H9 (cell line): ENCODE data around the gene CTDSPL. TPM values are rescaled to one million over a fixed set of nuclear protein-coding genes. Genes with fewer than 3 reads are reported as not detected.

Source experiments
- DNase-seq: peaks from one replicate; pipeline ENCODE4 v3.0.0-alpha.2; 2017
- H2AFZ ChIP-seq: one replicate; pipeline ENCODE4 v1.6.1; 2013; ENCODE audit warnings: mild to moderate bottlenecking, low read length, control low read depth, moderate library complexity
- H2AK5ac ChIP-seq: 2 replicates; pipeline ENCODE4 v1.6.1; 2013; ENCODE audit warnings: low read length, control low read depth, mixed read lengths; ENCODE audit not compliant: insufficient read length
- H2BK120ac ChIP-seq: one replicate; pipeline ENCODE4 v1.6.1; 2013; ENCODE audit warnings: low read depth, mild to moderate bottlenecking, low read length, control low read depth, inconsistent platforms; ENCODE audit not compliant: poor library complexity, severe bottlenecking
- H2BK12ac ChIP-seq: 2 replicates; pipeline ENCODE4 v1.6.1; 2013; ENCODE audit warnings: low read length, control low read depth, mixed read lengths, low read depth; ENCODE audit not compliant: insufficient read length
- H2BK15ac ChIP-seq: 2 replicates; pipeline ENCODE4 v1.6.1; 2013; ENCODE audit warnings: low read depth, low read length, control low read depth
- H2BK20ac ChIP-seq: one replicate; pipeline ENCODE4 v1.6.1; 2013; ENCODE audit warnings: low read depth, mild to moderate bottlenecking, low read length, control low read depth, inconsistent platforms; ENCODE audit not compliant: poor library complexity, severe bottlenecking
- H2BK5ac ChIP-seq: 2 replicates; pipeline ENCODE4 v1.6.1; 2013; ENCODE audit warnings: low read length, control low read depth, mixed read lengths; ENCODE audit not compliant: insufficient read length
- H3K14ac ChIP-seq: 2 replicates; pipeline ENCODE4 v1.6.1; 2013; ENCODE audit warnings: low read length, control low read depth; ENCODE audit not compliant: insufficient read depth
- H3K18ac ChIP-seq: 2 replicates; pipeline ENCODE4 v1.6.1; 2013; ENCODE audit warnings: low read depth, mild to moderate bottlenecking, mixed read lengths, low read length, control low read depth; ENCODE audit not compliant: insufficient read length
- H3K23ac ChIP-seq: 2 replicates; pipeline ENCODE4 v1.6.1; 2013; ENCODE audit warnings: low read length, control low read depth, mixed read lengths, low read depth; ENCODE audit not compliant: insufficient read length
- H3K23me2 ChIP-seq: 2 replicates; pipeline ENCODE4 v1.6.1; 2013; ENCODE audit warnings: low read depth, mild to moderate bottlenecking, mixed read lengths, low read length, control low read depth; ENCODE audit not compliant: insufficient read length, poor library complexity, severe bottlenecking
- H3K27ac ChIP-seq: 2 replicates; pipeline ENCODE4 v1.5.1; 2013; ENCODE audit warnings: low read length, control low read depth, mixed read lengths, low read depth; ENCODE audit not compliant: insufficient read length
- H3K27me3 ChIP-seq: 2 replicates; pipeline ENCODE4 v1.6.1; 2013; ENCODE audit warnings: low read length, control low read depth, inconsistent platforms; ENCODE audit not compliant: insufficient read depth
- H3K4ac ChIP-seq: 2 replicates; pipeline ENCODE4 v1.6.1; 2013; ENCODE audit warnings: low read depth, mild to moderate bottlenecking, control low read depth, inconsistent platforms, low read length, moderate library complexity
- H3K4me1 ChIP-seq: 2 replicates; pipeline ENCODE4 v1.6.1; 2013; ENCODE audit warnings: low read length, control low read depth, inconsistent platforms; ENCODE audit not compliant: insufficient read depth
- H3K4me2 ChIP-seq: 2 replicates; pipeline ENCODE4 v1.6.1; 2013; ENCODE audit warnings: low read length, control low read depth, mixed read lengths; ENCODE audit not compliant: insufficient read length, insufficient read depth
- H3K56ac ChIP-seq: 2 replicates; pipeline ENCODE4 v1.6.1; 2013; ENCODE audit warnings: low read depth, mild to moderate bottlenecking, mixed read lengths, low read length, control low read depth; ENCODE audit not compliant: insufficient read length
- H3K79me1 ChIP-seq: 2 replicates; pipeline ENCODE4 v1.6.1; 2013; ENCODE audit warnings: low read depth, mild to moderate bottlenecking, moderate library complexity, low read length, control low read depth, inconsistent platforms; ENCODE audit not compliant: insufficient read depth, poor library complexity, severe bottlenecking
- H3K79me2 ChIP-seq: 2 replicates; pipeline ENCODE4 v1.6.1; 2013; ENCODE audit warnings: low read length, control low read depth, inconsistent platforms; ENCODE audit not compliant: insufficient read depth
- H3K9ac ChIP-seq: 2 replicates; pipeline ENCODE4 v1.6.1; 2013; ENCODE audit warnings: low read length, control low read depth, mixed read lengths; ENCODE audit not compliant: insufficient read length; ENCODE audit errors: extremely low read depth
- H3K9me3 ChIP-seq: one replicate; pipeline ENCODE4 v1.6.1; 2013; ENCODE audit warnings: low read depth, low read length, inconsistent platforms; ENCODE audit not compliant: control insufficient read depth
- H3T11ph ChIP-seq: one replicate; pipeline ENCODE4 v1.6.1; 2013; ENCODE audit warnings: mild to moderate bottlenecking, low read length, control low read depth, inconsistent platforms
- H4K20me1 ChIP-seq: one replicate; pipeline ENCODE4 v1.6.1; 2013; ENCODE audit not compliant: control insufficient read depth, insufficient read length, insufficient read depth
- H4K5ac ChIP-seq: 2 replicates; pipeline ENCODE4 v1.6.1; 2013; ENCODE audit warnings: low read depth, mild to moderate bottlenecking, mixed read lengths, low read length, control low read depth; ENCODE audit not compliant: insufficient read length
- H4K8ac ChIP-seq: replicated peaks from 2 replicates; pipeline ENCODE4 v1.6.1; 2013; ENCODE audit warnings: low read length, control low read depth, mixed read lengths, low read depth; ENCODE audit not compliant: insufficient read length
- H4K91ac ChIP-seq: 2 replicates; pipeline ENCODE4 v1.6.1; 2013; ENCODE audit warnings: low read depth, mild to moderate bottlenecking, moderate library complexity, mixed read lengths, low read length, control low read depth; ENCODE audit not compliant: insufficient read length
- H3K27ac Mint-ChIP-seq, 3 experiments: 2 replicates in 2 of 3; 3 replicates in 1 of 3; pipeline ENCODE4 v1.8.0; 2020 to 2021; ENCODE audit warnings: mixed read lengths in 3 of 3, mild to moderate bottlenecking in 1 of 3, moderate library complexity in 1 of 3
- H3K27me3 Mint-ChIP-seq: 2 replicates; pipeline ENCODE4 v1.8.0; 2021; ENCODE audit warnings: low read depth, mild to moderate bottlenecking, moderate library complexity, mixed read lengths
- H3K36me3 Mint-ChIP-seq, 3 experiments: 2 replicates in 2 of 3; 3 replicates in 1 of 3; pipeline ENCODE4 v1.8.0; 2020 to 2021; ENCODE audit warnings: low read depth in 3 of 3, mixed read lengths in 3 of 3; ENCODE audit not compliant: insufficient read depth in 1 of 3
- H3K4me1 Mint-ChIP-seq, 2 experiments: 2 replicates each; pipeline ENCODE4 v1.8.0; 2020; ENCODE audit warnings: mixed read lengths in 2 of 2
- H3K4me3 Mint-ChIP-seq, 2 experiments: 2 replicates in 1 of 2; 3 replicates in 1 of 2; pipeline ENCODE4 v1.8.0; 2020 to 2021; ENCODE audit warnings: mild to moderate bottlenecking in 2 of 2, mixed read lengths in 2 of 2, moderate library complexity in 1 of 2
- H3K9me3 Mint-ChIP-seq, 2 experiments: 2 replicates in 1 of 2; 3 replicates in 1 of 2; pipeline ENCODE4 v1.8.0; 2020; ENCODE audit warnings: mild to moderate bottlenecking in 2 of 2, mixed read lengths in 2 of 2, moderate library complexity in 1 of 2
- CTCF ChIP-seq: fragments of 200-600 bp; sonication (generic); conservative IDR thresholded peaks from 3 replicates; pipeline ENCODE4 v1.8.0; 2021; ENCODE audit warnings: antibody characterized with exemption, mild to moderate bottlenecking
- WGBS: extraction: QIAGEN DNeasy Blood & Tissue Kit; methylation state at CpG from one replicate; pipeline ENCODE4 v1.1.7; 2013; ENCODE audit warnings: missing lambda C conversion rate, low lambda C conversion rate, mixed read lengths; ENCODE audit not compliant: insufficient read length; ENCODE audit errors: extremely low coverage; 5-methylcytosine and 5-hydroxymethylcytosine counted together
- total RNA-seq: library from RNA; stranded (reverse); gene quantifications from 2 replicates; pipeline ENCODE4 v1.2.1, GENCODE V29; 2021

The CTDSPL gene
- total RNA-seq, 1 experiment from 2014 or later: 20.8 TPM

DNA sequence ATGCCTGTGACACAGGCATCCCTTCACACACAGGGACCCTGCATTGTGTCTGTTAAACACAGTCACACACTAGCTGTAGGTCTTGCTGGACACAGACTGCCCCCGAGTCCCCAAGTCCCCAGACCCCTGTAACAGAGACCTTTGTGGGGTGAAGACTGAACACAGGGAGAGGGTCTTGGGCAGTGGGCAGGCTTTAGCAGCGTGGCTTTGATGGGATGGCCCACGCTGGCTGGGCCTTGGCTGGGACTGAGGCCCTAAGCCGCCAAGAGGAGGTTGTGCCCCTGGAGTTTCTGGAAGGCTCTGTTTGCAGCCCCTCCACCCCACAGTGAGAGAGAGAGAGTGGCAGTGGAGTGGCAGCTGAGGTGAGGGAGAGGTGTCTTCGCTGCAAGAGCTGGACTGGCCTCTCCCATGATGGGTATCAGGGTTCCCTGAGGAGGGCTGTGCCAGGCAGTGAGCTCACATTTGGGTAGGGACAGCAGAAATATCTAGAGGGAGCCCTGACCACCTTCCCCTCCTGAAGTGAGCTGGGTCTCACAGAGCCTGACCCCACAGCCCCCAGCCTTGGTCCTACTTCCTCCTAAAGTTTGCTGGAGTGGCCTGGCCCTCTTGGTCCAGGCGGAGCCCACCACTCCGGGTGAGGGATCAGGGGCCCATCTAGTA is 128.3 kb downstream of the CTDSPL start:
- Histone ChIP-seq H3K4me1 (no peaks in the 10 kb centered on the region), H4K20me1 (no peaks in the 10 kb centered on the region), H3K27me3 (no peaks in the 10 kb centered on the region), H2AK5ac (no peak overlapping the region), H3T11ph (no peak overlapping the region), H3K9ac (no peak overlapping the region), H4K8ac (no peak overlapping the region), H3K23me2 (no peaks in the 10 kb centered on the region), H3K18ac (no peak overlapping the region), H2BK120ac (no peak overlapping the region), H3K27ac (no peak overlapping the region), H2BK5ac (no peak overlapping the region), H3K79me2 (no peaks in the 10 kb centered on the region), H3K56ac (no peak overlapping the region), H3K14ac (no peak overlapping the region), H3K79me1 (no peaks in the 10 kb centered on the region), H2BK20ac (no peak overlapping the region), H3K9me3 (no peaks in the 10 kb centered on the region), H4K5ac (no peak overlapping the region), H3K4ac (no peak overlapping the region), H4K91ac (no peak overlapping the region), H2BK12ac (no peak overlapping the region), H3K4me2 (no peak overlapping the region), H2AFZ (no peak overlapping the region), H2BK15ac (no peak overlapping the region), H3K23ac (no peak overlapping the region)
- no CpG with 5 or more reads among the region's 7 CpGs for WGBS
- H3K36me3 Mint-ChIP-seq: peaks cover 0 to 3% (median 0%) of the 10 kb centered on the region in 3 experiments; a peak in 2 of 7 replicates
- H3K4me3 Mint-ChIP-seq: 0 out of 5 replicates have a peak overlapping the region, but pooled peaks of 1 of the 2 experiments have one; percentile 16
- TF ChIP-seq CTCF: no peak
- no peak overlapping the region for H3K27ac Mint-ChIP-seq
- H3K4me1 Mint-ChIP-seq: peaks cover 14 to 36% of the 10 kb centered on the region in 2 experiments
- H3K27me3 Mint-ChIP-seq: peaks cover 11% of the 10 kb centered on the region
- DNase-seq: no peak
- H3K9me3 Mint-ChIP-seq: no peaks in the 10 kb centered on the region
